GM23338 (cell line): ENCODE measurements around the gene ZNF543. TPM values are rescaled to one million over a fixed set of nuclear protein-coding genes. Genes with fewer than 3 reads are reported as not detected.

Source experiments
- ATAC-seq: fragments of 200-7000 bp; cut with Tn5 transposase; 3 replicates; pipeline ENCODE4 v1.9.1; 2020
- DNase-seq: peaks from one replicate; pipeline ENCODE4 v3.0.0-alpha.2; 2015; ENCODE audit warnings: low spot score
- H2AFZ ChIP-seq: fragments of 200-600 bp; sonication (generic); 2 replicates; pipeline ENCODE4 v1.8.0; 2016; ENCODE audit warnings: antibody characterized with exemption, mild to moderate bottlenecking, moderate library complexity
- H3F3A ChIP-seq: fragments of 200-600 bp; sonication (generic); replicated peaks from 2 replicates; pipeline ENCODE4 v1.8.0; 2017; ENCODE audit warnings: antibody characterized with exemption, mixed run types, low read depth
- H3K27ac ChIP-seq: fragments of 200-600 bp; sonication (generic); 2 replicates; pipeline ENCODE4 v1.6.1; 2016; ENCODE audit warnings: low read depth
- H3K27me3 ChIP-seq: fragments of 200-600 bp; sonication (generic); 2 replicates; pipeline ENCODE4 v1.8.0; 2016; ENCODE audit warnings: mild to moderate bottlenecking, mixed run types, moderate library complexity; ENCODE audit not compliant: insufficient read depth
- H3K36me3 ChIP-seq: fragments of 200-600 bp; sonication (generic); 2 replicates; pipeline ENCODE4 v1.8.0; 2016; ENCODE audit warnings: mild to moderate bottlenecking; ENCODE audit not compliant: insufficient read depth
- H3K4me1 ChIP-seq: fragments of 200-600 bp; sonication (generic); 2 replicates; pipeline ENCODE4 v1.8.0; 2016; ENCODE audit warnings: mild to moderate bottlenecking, moderate library complexity; ENCODE audit not compliant: insufficient read depth
- H3K4me2 ChIP-seq: fragments of 200-600 bp; sonication (generic); 2 replicates; pipeline ENCODE4 v1.7.1; 2017; ENCODE audit warnings: mixed run types
- H3K4me3 ChIP-seq: fragments of 200-600 bp; sonication (generic); 2 replicates; pipeline ENCODE4 v1.6.1; 2016; ENCODE audit warnings: mixed run types
- H3K79me2 ChIP-seq: fragments of 200-600 bp; sonication (generic); replicated peaks from 2 replicates; pipeline ENCODE4 v1.8.0; 2017; ENCODE audit warnings: mild to moderate bottlenecking; ENCODE audit not compliant: insufficient read depth
- H3K9me2 ChIP-seq: fragments of 200-600 bp; sonication (generic); 2 replicates; pipeline ENCODE4 v1.8.0; 2017; ENCODE audit not compliant: insufficient read depth
- H4K20me1 ChIP-seq: fragments of 200-600 bp; sonication (generic); replicated peaks from 2 replicates; pipeline ENCODE4 v1.8.0; 2017; ENCODE audit warnings: mild to moderate bottlenecking; ENCODE audit not compliant: insufficient read depth
- H3K27ac Mint-ChIP-seq: 2 replicates; pipeline ENCODE4 v1.8.0; 2020; ENCODE audit warnings: inconsistent platforms, mild to moderate bottlenecking, moderate library complexity, mixed read lengths
- H3K27me3 Mint-ChIP-seq: 3 replicates; pipeline ENCODE4 v1.8.0; 2022; ENCODE audit warnings: low read depth, mild to moderate bottlenecking, moderate library complexity, mixed read lengths, inconsistent platforms; ENCODE audit not compliant: insufficient read depth, poor library complexity
- H3K36me3 Mint-ChIP-seq: 3 replicates; pipeline ENCODE4 v1.8.0; 2021; ENCODE audit warnings: low read depth, mild to moderate bottlenecking, inconsistent platforms, moderate library complexity, mixed read lengths
- H3K4me1 Mint-ChIP-seq: 3 replicates; pipeline ENCODE4 v1.8.0; 2020; ENCODE audit warnings: mild to moderate bottlenecking, inconsistent platforms, mixed read lengths
- H3K4me3 Mint-ChIP-seq: 3 replicates; pipeline ENCODE4 v1.8.0; 2021; ENCODE audit warnings: moderate library complexity, mild to moderate bottlenecking, inconsistent platforms, mixed read lengths
- H3K9me3 Mint-ChIP-seq: 3 replicates; pipeline ENCODE4 v1.8.0; 2020; ENCODE audit warnings: moderate library complexity, mild to moderate bottlenecking, inconsistent platforms, mixed read lengths
- CREB1 ChIP-seq: fragments of 250-450 bp; sonication (Bioruptor Pico); IDR thresholded peaks from 2 replicates; pipeline ENCODE4 v1.5.0; 2020; ENCODE audit warnings: low read depth, mild to moderate bottlenecking, moderate library complexity
- CTCF ChIP-seq, 2 experiments: fragments of 200-600 bp in 1 of 2; sonication (generic) in 1 of 2; conservative IDR thresholded peaks; 2 replicates each; pipeline versions ENCODE4 v1.5.1 to v1.6.1; 2016 to 2017; ENCODE audit warnings: antibody characterized with exemption in 2 of 2, low read depth in 2 of 2, mild to moderate bottlenecking in 2 of 2, moderate library complexity in 1 of 2
- ETS1 ChIP-seq: IDR thresholded peaks from 2 replicates; pipeline ENCODE4 v1.6.1; 2016; ENCODE audit warnings: antibody characterized with exemption
- EZH2 ChIP-seq: fragments of 200-600 bp; sonication (generic); IDR thresholded peaks from one replicate; pipeline ENCODE4 v1.8.0; 2017; ENCODE audit warnings: antibody characterized with exemption, mild to moderate bottlenecking, low read depth; ENCODE audit not compliant: unreplicated experiment
- EZH2phosphoT487 ChIP-seq: fragments of 200-600 bp; sonication (generic); IDR thresholded peaks from one replicate; pipeline ENCODE4 v1.8.1; 2018; ENCODE audit warnings: antibody characterized with exemption; ENCODE audit not compliant: unreplicated experiment
- JUNB ChIP-seq: IDR thresholded peaks from one replicate; pipeline ENCODE4 v1.6.1; 2016; ENCODE audit warnings: antibody characterized with exemption; ENCODE audit not compliant: unreplicated experiment
- NANOG ChIP-seq: IDR thresholded peaks from 2 replicates; pipeline ENCODE4 v1.6.1; 2016; ENCODE audit warnings: antibody characterized with exemption, borderline replicate concordance
- POLR2AphosphoS5 ChIP-seq: IDR thresholded peaks from 2 replicates; pipeline ENCODE4 v1.6.1; 2016; ENCODE audit warnings: antibody characterized with exemption, low read depth
- REST ChIP-seq: IDR thresholded peaks from one replicate; pipeline ENCODE4 v1.6.1; 2018; ENCODE audit warnings: antibody characterized with exemption; ENCODE audit not compliant: unreplicated experiment
- STAT1 ChIP-seq: IDR thresholded peaks from one replicate; pipeline ENCODE4 v1.6.1; 2016; ENCODE audit warnings: antibody characterized with exemption; ENCODE audit not compliant: unreplicated experiment
- ZNF114 ChIP-seq: fragments of 250-450 bp; sonication (Bioruptor Pico); IDR thresholded peaks from 2 replicates; pipeline ENCODE4 v1.5.0; 2020; ENCODE audit warnings: mild to moderate bottlenecking, moderate library complexity
- ZNF331 ChIP-seq: fragments of 250-450 bp; sonication (Bioruptor Pico); IDR thresholded peaks from 2 replicates; pipeline ENCODE4 v1.5.0; 2020; ENCODE audit warnings: low read depth, mild to moderate bottlenecking, moderate library complexity
- ZNF462 ChIP-seq: fragments of 250-450 bp; sonication (Bioruptor Pico); IDR thresholded peaks from 2 replicates; pipeline ENCODE4 v1.5.0; 2020; ENCODE audit warnings: mild to moderate bottlenecking, moderate library complexity
- polyA plus RNA-seq: library from polyadenylated mRNA; unstranded; fragments of >200 nt; fragmentation: Nextera tagmentation; extraction: Ambion mirVana; gene quantifications from 2 replicates; pipeline ENCODE4 v1.2.1, GENCODE V29; 2016
- total RNA-seq: library from RNA; depleted of rRNA; stranded (reverse); fragments of >200 nt; shearing (Covaris generic); gene quantifications from 2 replicates; pipeline ENCODE4 v1.2.3, GENCODE V29; 2014

Gene ZNF543
- total and polyA plus RNA-seq, 2 experiments from 2014 or later: 2.4 to 10.3 TPM

GRCh38 chr19:57314146-57314545 lies 6.1 kb upstream of the ZNF543 start:
- no peaks in the 10 kb centered on the region for H3K36me3 ChIP-seq
- H3K4me2 ChIP-seq: no peak overlapping the region
- H3K27me3 Mint-ChIP-seq: peaks cover 12% of the 10 kb centered on the region
- no peaks in the 10 kb centered on the region for H3K4me1 ChIP-seq
- no peak overlapping the region for H3K27ac Mint-ChIP-seq
- H4K20me1 ChIP-seq: no peaks in the 10 kb centered on the region
- H3K4me3 Mint-ChIP-seq: no peak overlapping the region
- H3K79me2 ChIP-seq: no peaks in the 10 kb centered on the region
- DNase-seq (no peak), ATAC-seq (no peak)
- TF ChIP-seq ZNF114 (CRISPR knock-in tag) (no peak), STAT1 (no peak), ZNF331 (no peak), ETS1 (no peak), POLR2AphosphoS5 (no peak), JUNB (no peak), EZH2 (no peak), EZH2phosphoT487 (no peak), ZNF462 (no peak), REST (no peak), CREB1 (no peak), NANOG (no peak), CTCF (conservative IDR thresholded peaks at IDR 0.05; ENCODE audit: low read depth in 2 of 2) (no peak)
- no peaks in the 10 kb centered on the region for H3K9me3 Mint-ChIP-seq
- peaks cover 47% of the 10 kb centered on the region for H3K27me3 ChIP-seq
- H3K36me3 Mint-ChIP-seq: no peaks in the 10 kb centered on the region
- H3K27ac ChIP-seq: no peak overlapping the region
- H3K4me1 Mint-ChIP-seq: peaks cover 7% of the 10 kb centered on the region; the same call in 2 of the 3 replicates
- no peak overlapping the region for H2AFZ ChIP-seq
- H3F3A ChIP-seq: peaks cover 7% of the 10 kb centered on the region; the same call in 1 of the 2 replicates
- no peak overlapping the region for H3K4me3 ChIP-seq
- H3K9me2 ChIP-seq: no peaks in the 10 kb centered on the region
